Kidney (tissue), 14 donors: Measurements from ENCODE around the gene AKT3. TPM values are rescaled to one million over a fixed set of nuclear protein-coding genes. Genes with fewer than 3 reads are reported as not detected.
A peak's percentile ranks its signal among the peaks of the same experiment; 100 is the strongest.

Source experiments
- DNase-seq, 5 donors: peaks; one replicate each; pipeline ENCODE4 v3.0.0-alpha.2; 2013 to 2020
- FAIRE-seq: peaks from 2 replicates; lab custom pipeline; 2012; peaks lifted over from hg19 to GRCh38; lab: Jason Lieb, UNC
- H3K27ac ChIP-seq, 2 donors: one replicate each; pipeline ENCODE4 v1.7.0; 2013; ENCODE audit warnings: low read depth in 2 of 2, low read length in 2 of 2, inconsistent platforms in 1 of 2
- H3K27me3 ChIP-seq: one replicate; pipeline ENCODE4 v1.7.1; 2013; ENCODE audit warnings: low read length, inconsistent platforms; ENCODE audit not compliant: control insufficient read depth, insufficient read depth
- H3K36me3 ChIP-seq, 3 donors: one replicate each; pipeline versions ENCODE4 v1.7.0 to v1.7.1; 2013; ENCODE audit warnings: low read length in 3 of 3, control low read depth in 1 of 3, inconsistent platforms in 1 of 3; ENCODE audit not compliant: insufficient read depth in 3 of 3, control insufficient read depth in 2 of 3
- H3K4me1 ChIP-seq, 3 donors: one replicate each; pipeline versions ENCODE4 v1.7.0 to v1.7.1; 2013; ENCODE audit warnings: low read length in 3 of 3, inconsistent platforms in 1 of 3, low read depth in 1 of 3; ENCODE audit not compliant: control insufficient read depth in 2 of 3, insufficient read depth in 2 of 3
- H3K4me3 ChIP-seq, 3 donors: one replicate each; pipeline versions ENCODE4 v1.7.0 to v1.8.1; 2013; ENCODE audit warnings: low read length in 3 of 3, control low read depth in 1 of 3, inconsistent platforms in 1 of 3
- H3K9ac ChIP-seq, 3 donors: one replicate each; pipeline versions ENCODE4 v1.7.0 to v1.7.1; 2013; ENCODE audit warnings: low read length in 3 of 3, control low read depth in 1 of 3, inconsistent platforms in 1 of 3
- H3K9me3 ChIP-seq, 3 donors: one replicate each; pipeline versions ENCODE4 v1.7.0 to v1.7.1; 2013; ENCODE audit warnings: low read length in 3 of 3, control low read depth in 1 of 3, inconsistent platforms in 1 of 3; ENCODE audit not compliant: control insufficient read depth in 2 of 3, insufficient read depth in 1 of 3
- CTCF ChIP-seq: IDR thresholded peaks from 3 replicates; pipeline ENCODE4 v1.5.1; 2012; ENCODE audit warnings: mild to moderate bottlenecking, moderate library complexity, borderline replicate concordance; ENCODE audit not compliant: insufficient read depth; ENCODE audit errors: extremely low read depth
- intact Hi-C: fragments of 100-400 bp; cut with DNase I; formaldehyde crosslinking; loops from one replicate; pipeline ENCODE4 v1.11.1; 2022
- polyA plus RNA-seq: library from polyadenylated mRNA; stranded (reverse); fragments of 350-450 nt; fragmentation: Illumina TruSeq; extraction: RNeasy Lipid Tissue Mini Kit (QIAGEN cat#74804); gene quantifications from one replicate; pipeline ENCODE4 v1.2.3, GENCODE V29; 2014; ENCODE audit warnings: low read depth, low replicate concordance; ENCODE audit not compliant: insufficient read depth
- total RNA-seq: library from RNA; stranded (reverse); fragmentation: NEBNext Ultra II Directional; extraction: Animal tissue kit (Norgen Biotek cat#: 25700); gene quantifications from one replicate; pipeline ENCODE4 v1.2.1, GENCODE V29; 2021
- donor health status: control.
- donor health status: control.
- donor health status: control.
- donor health status: control.
- donor health status: control.
- donor health status: DM: yes; HTN: yes; CAD: no.
- donor health status: Normal renal cell carcinoma (clear cell type).

The AKT3 gene
- total and polyA plus RNA-seq, 2 donors from 2014 or later: 9.5 to 81.6 TPM

DNA sequence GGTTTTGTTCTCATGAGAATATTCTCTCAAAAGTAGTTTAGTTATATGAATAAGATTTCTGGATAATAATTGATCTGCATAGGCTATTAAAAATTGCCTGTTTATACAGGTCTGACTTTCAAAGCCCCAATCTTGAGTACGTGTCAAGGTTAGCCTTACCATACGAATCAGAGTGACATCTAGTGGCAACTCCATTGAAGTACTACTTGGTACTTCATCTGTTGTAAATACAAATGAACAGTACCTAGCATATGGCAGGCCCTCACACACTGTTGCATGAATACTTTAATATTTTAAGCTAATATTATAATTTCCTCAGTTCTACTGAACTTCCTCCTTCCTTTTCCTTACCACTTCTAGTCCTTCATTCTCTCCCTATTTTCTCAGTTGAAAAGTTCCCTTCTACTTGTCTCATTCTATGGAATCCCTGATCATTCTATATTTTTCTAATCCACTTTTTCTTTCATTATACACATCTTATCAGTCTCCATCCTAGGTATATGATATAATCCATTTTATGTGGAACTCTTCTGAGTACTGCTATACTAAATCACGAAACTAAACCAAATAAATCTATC, 101.2 kb downstream of the AKT3 start:
- Histone ChIP-seq H3K4me3 (no peak overlapping the region), H3K27ac (no peak overlapping the region), H3K9ac (no peak overlapping the region), H3K4me1 (no peaks in the 10 kb centered on the region), H3K27me3 (no peaks in the 10 kb centered on the region), H3K9me3 (no peaks in the 10 kb centered on the region), H3K36me3 (no peaks in the 10 kb centered on the region)
- peak; percentile 73 for TF ChIP-seq CTCF
- DNase-seq: peak in 2 of 5 donors; percentile 74 to 78
- peak; percentile 97 for FAIRE-seq
- intact Hi-C loops: no loop called here

GRCh38 chr1:243748227-243748626, 101.8 kb downstream of the AKT3 start:
- no peaks in the 10 kb centered on the region for H3K9me3 ChIP-seq
- H3K9ac ChIP-seq: no peak overlapping the region
- no peaks in the 10 kb centered on the region for H3K4me1 ChIP-seq
- H3K27ac ChIP-seq: no peak overlapping the region
- DNase-seq: no peak
- H3K4me3 ChIP-seq: no peak overlapping the region
- FAIRE-seq: no peak
- intact Hi-C loops: no loop called here
- no peaks in the 10 kb centered on the region for H3K36me3 ChIP-seq
- no peaks in the 10 kb centered on the region for H3K27me3 ChIP-seq
- TF ChIP-seq CTCF: no peak

GRCh38 chr1:243746751-243747150, 103.3 kb downstream of the AKT3 start:
- intact Hi-C loops: no loop called here
- no peak overlapping the region for H3K27ac ChIP-seq
- TF ChIP-seq CTCF: no peak
- H3K4me3 ChIP-seq: no peak overlapping the region
- no peaks in the 10 kb centered on the region for H3K4me1 ChIP-seq
- H3K9me3 ChIP-seq: no peaks in the 10 kb centered on the region
- no peaks in the 10 kb centered on the region for H3K27me3 ChIP-seq
- DNase-seq (no peak), FAIRE-seq (no peak)
- no peak overlapping the region for H3K9ac ChIP-seq
- H3K36me3 ChIP-seq: no peaks in the 10 kb centered on the region

DNA sequence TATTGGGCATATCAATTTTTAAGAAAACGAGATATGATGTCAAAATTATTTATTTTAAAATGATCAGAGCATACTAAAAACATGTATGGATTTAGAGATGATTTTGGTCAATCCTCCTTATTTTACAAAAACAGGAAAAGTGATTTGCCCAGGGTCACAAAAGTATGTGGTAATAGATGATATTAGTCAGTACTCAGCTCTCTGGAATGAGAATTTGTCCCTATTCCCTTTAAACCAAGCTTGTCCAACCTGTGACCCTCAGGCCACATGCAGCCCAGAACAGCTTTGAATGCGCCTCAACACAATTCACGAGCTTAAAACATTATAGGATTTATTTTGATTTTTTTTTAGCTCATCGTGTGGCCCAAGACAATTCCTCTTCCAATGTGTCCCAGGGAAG, 104.7 kb downstream of the AKT3 start:
- FAIRE-seq: no peak
- H3K4me3 ChIP-seq: no peak overlapping the region
- intact Hi-C loops: no loop called here
- H3K9ac ChIP-seq: no peak overlapping the region
- H3K27ac ChIP-seq: no peak overlapping the region
- no peaks in the 10 kb centered on the region for H3K4me1 ChIP-seq
- no peaks in the 10 kb centered on the region for H3K36me3 ChIP-seq
- H3K27me3 ChIP-seq: no peaks in the 10 kb centered on the region
- no peak for TF ChIP-seq CTCF
- no peak for DNase-seq
- no peaks in the 10 kb centered on the region for H3K9me3 ChIP-seq
